Non-pigmented ciliary epithelial cell (primary cell): ENCODE results near the gene FARSB.
"Not testable (repeated sequence)": the region's sequence is repeated elsewhere in the genome, so short reads cannot be mapped to it uniquely, and the experiment has no call there.

Source experiments
- DNase-seq: peaks from one replicate; pipeline ENCODE4 v3.0.0-alpha.2; 2010; ENCODE audit warnings: low read depth

Gene FARSB

DNA sequence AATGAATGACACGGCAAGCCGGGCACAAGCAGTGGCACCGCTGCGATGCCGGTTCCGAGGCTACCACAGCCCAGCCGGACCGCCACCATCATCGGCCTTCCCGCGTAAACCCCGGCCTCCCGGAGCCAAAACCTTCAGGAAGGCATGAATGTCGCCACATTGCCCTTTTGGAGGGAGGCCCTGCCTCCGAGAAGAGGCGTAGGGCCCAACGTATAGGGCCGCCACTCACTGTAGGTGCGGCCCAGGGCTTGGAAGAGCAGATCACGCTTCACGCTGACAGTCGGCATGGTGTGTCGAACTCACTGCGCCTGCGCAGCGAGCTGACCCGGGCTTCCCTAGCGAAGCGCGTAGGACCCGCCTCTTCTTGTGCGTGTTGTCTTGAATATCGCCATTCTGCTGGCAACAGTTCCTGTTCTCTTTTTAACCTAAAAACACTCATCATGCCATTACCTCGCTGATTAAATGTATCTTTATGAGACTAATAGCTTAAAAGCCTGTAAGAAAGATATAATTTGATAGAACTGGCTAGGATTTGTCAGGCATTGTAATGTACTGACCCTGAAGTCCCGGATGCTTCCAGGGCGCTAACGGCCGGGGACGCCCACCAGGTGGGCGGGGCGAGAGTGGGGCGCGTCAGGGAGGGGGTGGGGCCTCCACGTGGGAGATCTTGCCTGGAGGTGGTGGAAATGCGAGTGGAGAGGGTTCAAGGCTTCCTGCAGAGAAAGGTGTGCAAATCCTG, at the start of gene FARSB:
Gene FARSB (minus strand): TSS at position 306 of the 739 bp plus-strand sequence. CDS start 19 bp downstream, at position 287.
- DNase-seq = peak; percentile 76

- DNase-seq = no peak
These were observed 48.0 kb upstream of the FARSB start for GRCh38 chr2:222703886-222704285.

- no peak for DNase-seq
These were observed 47.2 kb upstream of the FARSB start for GRCh38 chr2:222703091-222703490.

- no peak for DNase-seq
These were observed 45.8 kb upstream of the FARSB start for GRCh38 chr2:222701721-222702131.

DNA sequence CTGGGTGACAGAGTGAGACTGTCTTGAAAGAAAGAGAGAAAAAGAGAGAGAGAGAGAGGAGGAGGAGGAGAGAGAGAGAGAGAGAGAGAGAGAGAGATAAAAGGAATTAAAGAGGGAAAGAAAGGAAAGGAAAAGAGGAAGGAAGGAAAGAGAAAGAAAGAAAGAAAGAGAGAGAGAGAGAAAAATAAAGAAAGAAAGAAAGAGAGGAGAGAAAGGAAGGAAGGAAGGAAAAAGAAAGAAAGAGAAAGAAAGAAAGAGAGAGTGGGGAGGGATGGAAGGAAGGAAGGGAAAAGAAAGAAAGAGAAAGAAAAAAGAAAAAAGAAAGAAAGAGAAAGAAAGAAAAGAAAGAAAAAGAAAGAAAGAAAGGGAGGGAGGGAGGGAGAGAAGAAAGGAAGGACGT, 45.3 kb upstream of the FARSB start:
- no peak for DNase-seq

DNA sequence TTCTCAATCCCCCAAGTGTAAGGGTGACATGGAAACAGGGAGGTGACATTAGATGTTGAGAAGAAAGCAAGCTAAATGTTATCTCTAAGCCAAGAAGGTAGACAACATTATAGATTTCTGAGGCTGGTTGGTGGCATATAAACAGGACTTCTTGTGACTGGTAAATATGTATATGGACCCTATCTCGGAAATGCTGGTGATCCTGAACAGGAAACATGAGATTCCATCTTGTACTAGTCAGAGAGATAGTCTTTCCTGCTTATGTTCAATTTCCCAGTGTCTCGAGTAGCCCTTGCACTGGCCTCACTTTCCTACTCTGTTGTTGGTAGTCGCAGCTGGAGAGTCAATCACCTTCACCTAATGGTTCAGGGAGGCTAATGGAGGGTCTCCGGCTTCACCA, 42.4 kb upstream of the FARSB start:
- no peak for DNase-seq

DNA sequence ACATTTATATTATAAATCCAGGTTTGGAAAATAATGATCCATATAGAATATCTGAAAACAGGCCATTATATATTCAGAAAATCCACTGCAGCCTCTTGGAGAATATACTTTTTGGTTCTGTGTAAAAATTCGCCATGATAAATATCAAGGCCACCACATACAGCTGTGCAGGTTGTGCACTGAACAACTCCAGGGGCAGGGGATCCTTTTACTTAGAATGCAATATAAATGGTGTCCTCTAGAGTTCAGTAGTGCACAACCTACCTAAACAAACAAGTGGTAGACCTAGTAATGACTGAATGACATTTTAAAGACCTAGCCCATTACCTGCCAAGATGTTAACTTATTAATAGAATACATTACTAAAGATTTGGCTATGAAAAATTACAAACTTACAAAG, 37.9 kb upstream of the FARSB start:
- DNase-seq = no peak

GRCh38 chr2:222693413-222693812, 37.5 kb upstream of the FARSB start:
- DNase-seq = not testable (repeated sequence)

GRCh38 chr2:222690564-222691200, 34.8 kb upstream of the FARSB start:
- DNase-seq = no peak

DNA sequence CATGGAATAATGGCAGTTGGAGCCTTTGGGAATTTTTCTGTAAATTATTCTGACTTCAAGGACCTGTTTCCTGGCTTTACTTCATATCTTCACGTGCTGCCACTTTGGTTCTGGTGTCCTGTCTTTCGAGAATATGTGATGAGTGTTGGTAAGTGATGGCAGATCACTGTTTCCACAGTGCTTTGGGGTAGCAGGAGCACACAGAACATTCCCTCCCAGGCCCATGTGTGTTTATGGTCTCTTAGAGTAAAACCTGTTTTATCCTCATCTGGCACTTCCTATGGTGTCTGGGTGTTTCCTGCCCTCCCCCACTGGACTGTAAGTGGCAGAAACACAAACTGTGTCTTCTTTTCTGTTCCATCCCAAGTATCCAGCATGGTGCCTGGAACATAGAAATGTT, 33.4 kb upstream of the FARSB start:
- no peak for DNase-seq

- DNase-seq = no peak
These were observed 33.0 kb upstream of the FARSB start for GRCh38 chr2:222688917-222689316.

DNA sequence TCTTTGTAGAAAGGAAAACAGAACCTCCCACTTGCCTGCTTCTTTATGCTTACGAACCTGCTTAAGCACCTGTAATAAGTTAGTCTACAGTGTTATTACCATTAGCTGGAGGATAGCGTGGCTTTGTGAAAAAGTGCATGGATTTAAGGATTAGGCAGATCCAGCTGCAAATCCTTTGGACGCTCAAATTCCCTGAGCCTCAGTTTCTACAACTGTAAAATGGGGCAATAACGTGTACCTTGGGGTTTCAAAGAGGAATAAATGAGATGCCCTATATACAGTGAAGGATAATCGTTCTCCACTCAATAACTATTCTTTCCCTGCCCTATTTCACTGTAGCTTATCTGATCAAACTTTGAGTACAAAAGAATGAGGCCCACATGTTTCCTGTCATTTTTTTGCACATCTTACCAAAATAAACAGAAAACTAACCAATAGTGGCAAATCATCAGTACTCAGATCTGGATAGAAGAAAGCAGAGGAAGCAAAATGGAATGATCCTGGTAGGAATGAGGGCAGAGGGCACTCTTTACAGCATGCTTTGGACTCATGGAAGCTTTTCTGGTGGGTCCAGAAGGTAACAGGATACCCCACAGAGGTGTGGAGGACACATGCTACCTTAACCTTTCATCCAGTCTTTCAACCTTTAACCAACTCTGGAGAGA, 30.3 kb upstream of the FARSB start:
- no peak for DNase-seq

DNA sequence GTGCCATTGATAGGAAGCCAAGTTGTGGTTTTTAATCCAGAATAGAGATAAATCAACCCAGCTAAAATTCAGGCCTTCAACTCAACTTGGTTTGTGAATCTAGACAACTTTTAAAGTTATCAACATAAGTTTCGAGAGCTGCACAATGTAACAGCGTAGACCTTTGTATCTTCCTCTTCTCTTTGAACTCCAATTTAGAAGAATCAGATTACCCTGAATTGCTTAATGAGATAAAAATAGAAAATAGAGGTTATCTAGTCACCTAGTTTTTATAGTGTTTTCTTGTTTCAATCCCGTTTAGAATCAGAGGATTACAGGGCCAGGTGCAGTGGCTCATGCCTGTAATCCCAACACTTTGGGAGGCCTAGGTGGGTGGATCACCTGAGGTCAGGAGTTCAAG, 27.9 kb upstream of the FARSB start:
- no peak for DNase-seq

- no peak for DNase-seq
These were observed 22.1 kb upstream of the FARSB start for GRCh38 chr2:222677981-222678380.

GRCh38 chr2:222673883-222674282, 18.0 kb upstream of the FARSB start:
- DNase-seq = no peak

GRCh38 chr2:222673273-222673672, 17.4 kb upstream of the FARSB start:
- no peak for DNase-seq

DNA sequence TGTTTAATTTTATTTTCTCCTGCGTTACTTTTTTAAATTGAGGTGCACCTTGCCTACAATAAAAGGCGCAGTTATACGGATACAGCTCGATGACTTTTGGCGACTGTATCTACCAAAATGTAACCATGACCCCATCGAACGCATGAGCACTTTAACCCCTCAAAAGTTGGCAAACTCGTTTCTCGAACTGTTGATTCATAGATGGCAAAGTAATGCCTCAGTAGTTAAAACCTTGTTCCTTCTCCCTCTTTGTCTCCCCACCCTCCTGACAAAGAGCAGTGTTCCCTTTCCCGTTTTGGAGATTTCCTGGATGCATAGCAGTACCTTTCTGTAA, 16.1 kb upstream of the FARSB start:
- DNase-seq = no peak

GRCh38 chr2:222671259-222672067, 15.6 kb upstream of the FARSB start, which contains the start of gene MOGAT1:
Gene MOGAT1, plus strand, starts transcription at chr2:222671658. Its CDS starts 128 bp downstream, at chr2:222671786.
- DNase-seq = no peak

- no peak for DNase-seq
These were observed 14.5 kb upstream of the FARSB start for GRCh38 chr2:222670191-222671038.

GRCh38 chr2:222669353-222669752, 13.5 kb upstream of the FARSB start:
- DNase-seq = no peak

DNA sequence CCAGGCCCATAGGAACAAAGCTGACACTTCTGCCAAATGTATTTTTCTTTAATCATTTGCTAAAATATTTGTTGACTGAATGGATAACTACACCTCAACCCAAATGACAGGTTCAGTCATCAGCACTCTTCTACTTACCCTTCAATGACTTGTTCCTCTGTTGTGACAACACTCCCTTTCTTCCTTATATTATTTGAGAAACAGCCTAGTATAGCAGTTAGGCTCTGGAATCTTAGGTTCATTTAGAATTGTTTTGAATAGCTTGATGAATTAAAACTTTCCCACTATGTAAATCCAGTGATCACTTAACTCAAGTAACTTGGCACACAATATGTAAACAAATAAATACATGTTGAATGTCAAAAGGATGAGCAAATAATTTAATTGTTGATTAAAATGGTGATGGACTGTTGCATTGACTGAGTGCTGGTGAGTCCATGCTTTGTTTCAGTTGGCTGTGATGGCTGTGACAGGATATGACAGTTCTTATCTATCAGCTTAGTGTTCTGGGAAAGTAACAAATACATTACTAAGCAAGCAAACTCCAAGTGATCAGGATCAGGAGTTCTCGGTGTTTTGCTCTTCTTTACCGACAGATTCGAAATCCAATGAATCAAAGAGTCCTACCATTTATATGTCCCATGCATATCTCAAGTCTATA, 12.7 kb upstream of the FARSB start:
- DNase-seq = no peak
